ENCODE data around the gene LSAMP.

DNA sequence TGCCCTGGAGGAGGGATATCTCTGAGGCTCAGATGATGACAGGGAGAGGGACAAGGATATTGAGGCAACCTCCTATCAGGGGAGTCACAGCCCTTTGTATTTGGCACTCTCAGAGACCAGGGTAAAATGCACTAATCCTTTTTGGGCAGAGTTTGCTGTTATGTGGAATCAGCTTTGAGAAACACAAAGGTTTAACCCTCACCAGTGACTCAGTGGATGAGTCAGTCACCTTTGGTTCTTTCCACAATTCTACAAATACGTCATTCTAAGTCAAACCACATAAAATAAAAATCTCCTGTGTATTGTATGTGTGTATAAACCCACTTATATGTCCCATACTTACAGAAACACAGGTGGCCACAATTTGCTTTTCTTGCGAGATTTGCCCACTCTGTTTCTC, 5.1 kb downstream of the LSAMP start:
- TF ChIP-seq CTCF (IDR thresholded peaks at IDR 0.05) (no peak), POLR2A (IDR thresholded peaks at IDR 0.05) (no peak)
